Measurements from ENCODE around the gene PLCH2.

Gene PLCH2

DNA sequence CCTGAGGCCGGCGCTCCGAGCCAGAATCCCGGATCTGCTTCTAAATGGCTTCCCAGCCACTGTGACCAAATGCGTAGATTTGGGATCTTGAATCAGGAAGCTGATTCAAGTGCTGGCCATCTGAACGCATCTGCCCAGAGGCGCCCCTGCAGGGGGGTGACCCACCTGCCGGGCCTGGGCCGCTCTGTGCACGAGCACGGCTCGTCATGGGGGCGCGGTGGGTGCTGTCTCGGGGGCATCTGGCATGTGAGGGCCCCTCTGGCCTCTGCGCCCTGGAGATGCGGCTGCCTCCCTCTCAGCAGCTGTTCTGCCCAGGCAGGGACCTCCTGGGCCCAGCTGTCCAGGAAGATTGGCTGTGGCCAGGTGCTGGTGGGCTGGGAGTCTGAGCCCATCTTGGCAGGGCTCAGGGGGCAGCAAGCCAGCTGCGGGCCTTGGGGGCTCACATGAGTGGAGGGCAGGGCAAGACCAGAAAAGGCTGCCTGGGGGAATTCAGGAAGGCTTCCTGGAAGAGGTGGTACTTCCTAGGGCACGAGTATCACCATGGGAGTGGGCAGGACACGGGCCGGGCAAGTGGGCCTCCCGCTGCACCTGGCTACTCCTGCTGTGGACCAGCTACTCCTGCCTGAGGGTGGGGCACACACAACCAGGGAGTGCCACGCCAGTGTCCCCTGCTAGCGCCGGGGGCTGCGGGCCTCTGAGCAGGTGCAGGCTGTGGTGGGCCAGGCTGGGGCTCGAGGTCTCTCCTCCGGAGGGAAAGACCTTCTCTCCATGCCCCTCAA, 25.1 kb downstream of the PLCH2 start:
- H3K4me3 ChIP-seq (ENCODE audit: low read depth, low read length): no peak overlapping the region
- no peak for DNase-seq (ENCODE audit: low read depth)
- TF ChIP-seq, protein P1, sequence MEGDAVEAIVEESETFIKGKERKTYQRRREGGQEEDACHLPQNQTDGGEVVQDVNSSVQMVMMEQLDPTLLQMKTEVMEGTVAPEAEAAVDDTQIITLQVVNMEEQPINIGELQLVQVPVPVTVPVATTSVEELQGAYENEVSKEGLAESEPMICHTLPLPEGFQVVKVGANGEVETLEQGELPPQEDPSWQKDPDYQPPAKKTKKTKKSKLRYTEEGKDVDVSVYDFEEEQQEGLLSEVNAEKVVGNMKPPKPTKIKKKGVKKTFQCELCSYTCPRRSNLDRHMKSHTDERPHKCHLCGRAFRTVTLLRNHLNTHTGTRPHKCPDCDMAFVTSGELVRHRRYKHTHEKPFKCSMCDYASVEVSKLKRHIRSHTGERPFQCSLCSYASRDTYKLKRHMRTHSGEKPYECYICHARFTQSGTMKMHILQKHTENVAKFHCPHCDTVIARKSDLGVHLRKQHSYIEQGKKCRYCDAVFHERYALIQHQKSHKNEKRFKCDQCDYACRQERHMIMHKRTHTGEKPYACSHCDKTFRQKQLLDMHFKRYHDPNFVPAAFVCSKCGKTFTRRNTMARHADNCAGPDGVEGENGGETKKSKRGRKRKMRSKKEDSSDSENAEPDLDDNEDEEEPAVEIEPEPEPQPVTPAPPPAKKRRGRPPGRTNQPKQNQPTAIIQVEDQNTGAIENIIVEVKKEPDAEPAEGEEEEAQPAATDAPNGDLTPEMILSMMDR (IDR thresholded peaks at IDR 0.05; ENCODE audit: insufficient read depth, low read depth, low read length, missing control alignments): no peak

DNA sequence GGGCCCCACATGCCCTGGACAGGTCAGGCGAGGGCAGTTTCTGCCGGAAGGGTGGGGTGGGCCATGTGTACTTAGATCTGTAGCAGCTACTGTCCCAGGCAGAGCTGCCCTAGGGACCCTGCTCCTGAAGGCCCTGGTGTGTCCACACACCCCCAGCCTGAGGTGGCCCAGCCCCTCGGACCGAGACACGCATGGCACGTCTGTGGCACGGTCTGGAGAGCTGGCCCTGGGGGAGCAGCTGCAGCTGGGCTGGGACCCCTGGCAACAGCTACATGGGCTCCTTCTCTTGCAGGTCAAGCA, 25.7 kb downstream of the PLCH2 start:
- no peak for DNase-seq (ENCODE audit: low read depth)
- H3K4me3 ChIP-seq (ENCODE audit: low read depth, low read length): no peak overlapping the region
- TF ChIP-seq, protein P1 (IDR thresholded peaks at IDR 0.05; ENCODE audit: insufficient read depth, low read depth, low read length, missing control alignments): no peak

DNA sequence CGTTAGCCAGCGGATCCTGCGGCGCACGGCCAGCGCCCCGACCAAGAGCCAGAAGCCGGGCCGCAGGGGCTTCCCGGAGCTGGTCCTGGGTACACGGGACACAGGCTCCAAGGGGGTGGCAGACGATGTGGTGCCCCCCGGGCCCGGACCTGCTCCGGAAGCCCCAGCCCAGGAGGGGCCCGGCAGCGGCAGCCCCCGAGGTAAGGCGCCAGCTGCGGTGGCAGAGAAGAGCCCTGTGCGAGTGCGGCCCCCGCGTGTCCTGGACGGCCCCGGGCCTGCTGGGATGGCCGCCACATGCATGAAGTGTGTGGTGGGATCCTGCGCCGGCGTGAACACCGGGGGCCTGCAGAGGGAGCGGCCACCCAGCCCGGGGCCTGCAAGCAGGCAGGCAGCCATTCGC, 26.1 kb downstream of the PLCH2 start:
- no peak for DNase-seq (ENCODE audit: low read depth)
- H3K4me3 ChIP-seq (ENCODE audit: low read depth, low read length): no peak overlapping the region
- TF ChIP-seq, protein P1 (IDR thresholded peaks at IDR 0.05; ENCODE audit: insufficient read depth, low read depth, low read length, missing control alignments): no peak

GRCh38 chr1:2502661-2503553, 26.8 kb downstream of the PLCH2 start:
- TF ChIP-seq, protein P1 (IDR thresholded peaks at IDR 0.05; ENCODE audit: insufficient read depth, low read depth, low read length, missing control alignments): no peak
- no peak for DNase-seq (ENCODE audit: low read depth)
- no peak overlapping the region for H3K4me3 ChIP-seq (ENCODE audit: low read depth, low read length)

GRCh38 chr1:2503554-2504224, 27.6 kb downstream of the PLCH2 start:
- TF ChIP-seq, protein P1 (IDR thresholded peaks at IDR 0.05; ENCODE audit: insufficient read depth, low read depth, low read length, missing control alignments): no peak
- no peak overlapping the region for H3K4me3 ChIP-seq (ENCODE audit: low read depth, low read length)
- DNase-seq (ENCODE audit: low read depth): no peak

DNA sequence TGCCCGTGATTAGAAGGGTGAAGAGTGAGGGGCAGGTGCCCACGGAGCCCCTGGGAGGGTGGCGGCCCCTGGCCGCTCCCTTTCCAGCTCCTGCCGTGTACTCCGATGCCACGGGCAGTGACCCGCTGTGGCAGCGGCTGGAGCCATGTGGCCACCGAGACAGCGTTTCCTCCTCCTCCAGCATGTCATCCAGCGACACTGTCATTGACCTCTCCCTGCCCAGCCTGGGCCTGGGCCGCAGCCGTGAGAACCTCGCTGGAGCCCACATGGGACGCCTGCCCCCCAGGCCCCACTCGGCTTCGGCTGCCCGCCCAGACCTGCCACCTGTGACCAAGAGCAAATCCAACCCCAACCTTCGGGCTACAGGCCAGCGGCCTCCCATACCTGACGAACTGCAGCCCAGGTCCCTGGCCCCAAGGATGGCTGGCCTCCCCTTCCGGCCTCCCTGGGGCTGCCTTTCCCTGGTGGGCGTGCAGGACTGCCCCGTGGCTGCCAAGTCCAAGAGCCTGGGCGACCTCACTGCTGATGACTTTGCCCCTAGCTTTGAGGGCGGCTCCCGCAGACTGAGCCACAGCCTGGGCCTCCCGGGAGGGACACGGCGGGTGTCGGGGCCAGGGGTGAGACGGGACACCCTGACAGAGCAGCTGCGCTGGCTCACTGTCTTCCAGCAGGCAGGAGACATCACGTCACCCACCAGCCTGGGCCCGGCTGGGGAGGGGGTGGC, 28.3 kb downstream of the PLCH2 start:
- no peak overlapping the region for H3K4me3 ChIP-seq (ENCODE audit: low read depth, low read length)
- TF ChIP-seq, protein P1 (IDR thresholded peaks at IDR 0.05; ENCODE audit: insufficient read depth, low read depth, low read length, missing control alignments): no peak
- DNase-seq (ENCODE audit: low read depth): no peak

All from GM12865 (cell line).